Fibroblast of villous mesenchyme (primary cell): Measurements from ENCODE around the gene KLHDC7B. TPM values are rescaled to one million over a fixed set of nuclear protein-coding genes. Genes with fewer than 3 reads are reported as not detected.
A peak's percentile ranks its signal among the peaks of the same experiment; 100 is the strongest.

Source experiments
- DNase-seq: peaks from one replicate; pipeline ENCODE4 v3.0.0-alpha.2; 2010; ENCODE audit warnings: low read depth
- H3K4me3 ChIP-seq: 2 replicates; pipeline ENCODE4 v1.5.1; 2011; ENCODE audit warnings: low read depth, mild to moderate bottlenecking, low read length
- total RNA-seq: library from RNA; depleted of rRNA; stranded (reverse); fragments of >200 nt; gene quantifications from 2 replicates; pipeline ENCODE4 v1.2.3, GENCODE V29; 2012
- TF ChIP-seq, protein P1 (sequence below): IDR thresholded peaks from 2 replicates; pipeline ENCODE4 v1.5.1; 2012; ENCODE audit warnings: low read depth, mild to moderate bottlenecking, low read length; ENCODE audit not compliant: insufficient read depth

The KLHDC7B gene
- total RNA-seq, 1 donor = not detected

DNA sequence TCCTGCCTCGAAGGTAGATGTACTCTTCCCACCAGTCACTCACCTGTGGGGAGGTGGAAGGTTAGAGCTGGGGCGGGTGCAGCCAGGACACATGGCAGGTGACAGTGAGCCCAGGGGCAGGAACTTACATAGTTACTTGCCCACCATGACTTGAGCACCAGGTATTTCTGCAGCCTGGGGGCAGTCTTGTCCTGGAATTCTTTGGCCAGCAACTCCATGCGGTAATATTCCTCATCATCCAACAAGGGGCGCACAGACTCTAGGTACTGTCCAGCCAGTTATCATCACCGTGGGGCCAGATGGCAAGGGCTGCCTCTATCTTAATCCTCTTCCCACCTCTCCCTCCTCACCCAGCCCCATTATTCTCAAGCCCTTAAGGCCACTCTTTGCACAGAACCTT is 30.4 kb downstream of the KLHDC7B start:
- TF ChIP-seq, protein P1, sequence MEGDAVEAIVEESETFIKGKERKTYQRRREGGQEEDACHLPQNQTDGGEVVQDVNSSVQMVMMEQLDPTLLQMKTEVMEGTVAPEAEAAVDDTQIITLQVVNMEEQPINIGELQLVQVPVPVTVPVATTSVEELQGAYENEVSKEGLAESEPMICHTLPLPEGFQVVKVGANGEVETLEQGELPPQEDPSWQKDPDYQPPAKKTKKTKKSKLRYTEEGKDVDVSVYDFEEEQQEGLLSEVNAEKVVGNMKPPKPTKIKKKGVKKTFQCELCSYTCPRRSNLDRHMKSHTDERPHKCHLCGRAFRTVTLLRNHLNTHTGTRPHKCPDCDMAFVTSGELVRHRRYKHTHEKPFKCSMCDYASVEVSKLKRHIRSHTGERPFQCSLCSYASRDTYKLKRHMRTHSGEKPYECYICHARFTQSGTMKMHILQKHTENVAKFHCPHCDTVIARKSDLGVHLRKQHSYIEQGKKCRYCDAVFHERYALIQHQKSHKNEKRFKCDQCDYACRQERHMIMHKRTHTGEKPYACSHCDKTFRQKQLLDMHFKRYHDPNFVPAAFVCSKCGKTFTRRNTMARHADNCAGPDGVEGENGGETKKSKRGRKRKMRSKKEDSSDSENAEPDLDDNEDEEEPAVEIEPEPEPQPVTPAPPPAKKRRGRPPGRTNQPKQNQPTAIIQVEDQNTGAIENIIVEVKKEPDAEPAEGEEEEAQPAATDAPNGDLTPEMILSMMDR = peak; percentile 50
- no peak overlapping the region for H3K4me3 ChIP-seq
- peak; percentile 57 for DNase-seq

DNA sequence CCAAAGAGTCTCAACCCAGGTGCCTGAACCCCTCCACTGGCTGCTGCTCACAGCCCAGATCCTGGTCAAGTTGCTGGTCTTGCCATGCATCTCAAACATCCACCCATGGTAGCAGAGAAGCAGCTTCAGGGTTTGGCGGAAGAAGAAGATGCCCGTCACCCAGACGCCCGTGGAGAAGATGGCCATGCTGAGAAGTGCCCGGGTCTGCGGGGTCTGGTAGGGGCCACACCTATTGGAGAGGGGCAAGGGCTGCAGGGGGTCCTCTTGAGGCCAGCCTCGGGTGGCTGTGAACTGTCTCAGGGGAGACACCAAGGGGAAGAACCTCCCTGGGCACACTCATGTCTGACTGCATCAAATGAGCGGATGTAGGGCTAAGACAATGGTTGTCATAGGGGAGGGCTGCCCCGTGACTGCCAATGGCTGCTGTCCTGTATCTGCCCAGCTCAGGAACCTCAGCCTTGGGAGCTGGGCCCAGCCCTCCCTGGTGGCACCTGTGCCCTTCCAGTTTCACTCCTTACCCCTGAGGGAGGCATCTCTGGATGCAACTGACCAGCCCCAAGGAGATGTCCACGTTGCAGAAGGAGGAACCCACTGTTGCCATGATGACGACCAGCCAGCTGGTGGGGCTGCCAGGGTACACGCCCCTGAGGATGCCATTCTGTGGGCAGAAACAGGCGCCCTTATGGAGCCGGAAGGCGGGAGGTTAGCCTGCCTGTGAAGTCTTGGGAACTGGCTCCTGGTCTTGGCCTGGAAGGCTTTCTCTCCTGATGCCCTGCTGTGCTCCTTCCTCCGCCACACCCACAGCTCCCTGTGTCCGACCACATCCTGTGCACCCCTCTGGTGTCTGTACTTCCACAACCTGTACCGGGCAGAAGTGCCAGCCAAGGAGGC is 31.4 kb downstream of the KLHDC7B start:
- TF ChIP-seq, protein P1 = no peak
- no peak for DNase-seq
- H3K4me3 ChIP-seq = no peak overlapping the region

DNA sequence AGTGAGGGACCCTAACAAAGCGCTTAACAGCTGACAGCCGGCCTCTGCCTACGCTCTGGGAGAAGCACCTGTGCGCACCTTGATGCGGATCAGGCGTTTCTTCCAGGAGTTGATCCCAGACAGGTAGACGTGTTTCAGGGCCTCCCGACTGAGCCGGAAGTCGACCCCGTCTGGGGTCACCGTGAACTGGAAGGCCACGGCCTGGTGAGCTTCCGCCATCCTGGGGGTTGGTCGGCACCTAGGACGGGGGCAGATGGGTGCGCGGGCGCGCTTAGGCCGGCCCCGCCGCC is 31.9 kb downstream of the KLHDC7B start:
- TF ChIP-seq, protein P1 = no peak
- no peak overlapping the region for H3K4me3 ChIP-seq
- DNase-seq = no peak

DNA sequence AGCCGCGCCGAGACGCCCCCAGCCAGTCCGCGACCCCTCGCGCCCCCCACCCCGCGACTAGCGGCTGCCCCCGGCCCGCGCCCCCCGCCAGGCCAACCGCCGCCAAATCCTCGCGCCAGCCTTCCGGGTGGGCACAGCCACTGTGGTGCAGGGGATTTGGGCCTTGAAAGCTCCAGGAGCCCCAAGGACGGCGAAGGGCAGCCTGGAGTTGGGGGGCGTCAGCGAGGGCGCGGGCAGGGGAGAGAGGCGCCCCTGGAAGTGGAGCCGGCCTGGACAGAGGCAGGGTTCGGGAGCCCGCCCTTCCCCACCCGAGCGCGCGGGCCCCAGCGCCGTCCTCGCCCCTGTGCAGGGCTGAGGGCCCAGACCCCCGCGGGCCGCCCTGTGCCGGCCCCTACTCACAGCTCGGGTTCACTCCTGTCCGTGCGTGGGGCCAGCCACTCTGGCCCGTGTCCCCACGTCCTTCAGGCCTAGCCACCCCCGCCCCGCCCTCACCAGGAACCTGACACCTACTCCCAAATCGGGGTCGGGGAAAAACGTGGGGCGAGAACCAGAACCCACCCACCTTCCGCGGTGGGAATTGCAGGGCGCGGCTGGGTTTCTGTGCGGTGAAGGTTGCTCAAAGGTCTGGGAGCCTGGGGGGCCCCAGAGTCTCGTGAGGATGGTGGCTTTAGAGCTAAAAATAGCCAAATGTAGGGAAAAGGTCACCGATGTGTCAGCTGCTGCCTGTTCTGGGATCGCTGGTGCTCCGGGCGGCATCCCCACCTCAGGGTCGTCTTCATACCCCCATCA is 32.5 kb downstream of the KLHDC7B start, which contains the start of gene CPT1B:
Gene CPT1B (minus strand): TSS at position 441 of the 789 bp plus-strand sequence. CDS start 512 bp downstream, outside the sequence.
- peak; percentile 14 for DNase-seq
- TF ChIP-seq, protein P1 = no peak
- no peak within 1 kb of the TSS for H3K4me3 ChIP-seq

DNA sequence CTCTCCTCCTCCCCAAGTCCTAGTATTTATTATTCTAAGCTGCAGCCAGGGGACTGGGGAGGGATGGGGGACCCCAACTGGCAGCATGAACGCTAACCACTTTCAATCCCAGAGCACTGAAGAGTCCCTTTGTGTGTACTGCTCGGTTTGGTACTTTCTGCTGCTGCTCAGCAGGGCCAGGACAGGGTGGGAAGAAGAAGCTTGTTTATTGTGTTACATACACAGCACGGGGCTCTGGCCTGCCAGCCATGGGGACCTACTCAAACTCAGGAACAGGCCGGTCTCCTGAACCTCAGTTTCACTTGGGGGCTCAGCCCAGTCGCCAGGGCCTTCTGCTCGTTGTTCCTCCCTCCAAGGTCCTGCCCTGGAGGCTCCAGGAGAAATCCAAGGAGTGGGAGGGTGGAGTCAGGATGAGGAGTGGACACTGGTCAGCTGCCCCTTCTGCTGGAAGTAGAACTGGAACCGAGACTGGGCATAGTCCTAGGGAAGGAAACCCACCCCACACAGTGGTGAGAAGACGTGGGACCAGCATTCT is 33.1 kb downstream of the KLHDC7B start:
- TF ChIP-seq, protein P1 = no peak
- no peak overlapping the region for H3K4me3 ChIP-seq
- DNase-seq = no peak

DNA sequence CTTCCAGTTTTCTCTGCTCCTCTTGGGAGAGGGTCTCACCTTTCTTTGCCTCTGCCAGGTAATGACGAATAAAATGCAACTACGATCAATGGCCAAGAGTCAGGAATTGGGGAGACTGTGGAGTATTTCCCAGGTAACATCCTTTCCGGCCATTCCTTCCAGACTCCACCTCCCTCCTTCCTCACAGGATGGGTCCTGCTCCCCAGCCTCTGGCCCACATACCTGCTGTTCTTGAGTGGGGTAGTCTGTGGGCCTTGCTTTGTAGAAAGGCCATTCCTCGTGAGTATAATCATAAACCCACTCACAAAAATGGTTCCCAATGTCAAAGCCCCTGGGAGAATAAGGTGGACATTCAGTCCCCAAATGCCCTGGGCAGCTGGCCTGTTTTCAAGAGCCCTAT is 34.1 kb downstream of the KLHDC7B start:
- DNase-seq = no peak
- TF ChIP-seq, protein P1 = no peak
- no peak overlapping the region for H3K4me3 ChIP-seq
